Esophagus squamous epithelium (tissue), 4 donors: ENCODE data around the gene ABHD1.

Experiments used
- CTCF ChIP-seq, 6 experiments: fragments of 450-650 bp in 4 of 6; fragments of 200-600 bp in 2 of 6; sonication (generic) in 2 of 6; IDR thresholded peaks; one replicate each; pipeline ENCODE4 v1.5.1; 2016 to 2019; ENCODE audit warnings: antibody characterized with exemption in 6 of 6, mild to moderate bottlenecking in 4 of 6, moderate library complexity in 4 of 6
- POLR2A ChIP-seq, 4 donors: fragments of 450-650 bp; IDR thresholded peaks; one replicate each; pipeline ENCODE4 v1.6.1; 2017; ENCODE audit warnings: antibody characterized with exemption in 4 of 4, mild to moderate bottlenecking in 4 of 4, moderate library complexity in 3 of 4

GRCh38 chr2:27115519-27115918, 8.1 kb upstream of the ABHD1 start:
- TF ChIP-seq CTCF (IDR thresholded peaks at IDR 0.05) (no peak), POLR2A (IDR thresholded peaks at IDR 0.05) (no peak)
